Measurements from ENCODE around the gene CDCP2.

CDCP2 gene

DNA sequence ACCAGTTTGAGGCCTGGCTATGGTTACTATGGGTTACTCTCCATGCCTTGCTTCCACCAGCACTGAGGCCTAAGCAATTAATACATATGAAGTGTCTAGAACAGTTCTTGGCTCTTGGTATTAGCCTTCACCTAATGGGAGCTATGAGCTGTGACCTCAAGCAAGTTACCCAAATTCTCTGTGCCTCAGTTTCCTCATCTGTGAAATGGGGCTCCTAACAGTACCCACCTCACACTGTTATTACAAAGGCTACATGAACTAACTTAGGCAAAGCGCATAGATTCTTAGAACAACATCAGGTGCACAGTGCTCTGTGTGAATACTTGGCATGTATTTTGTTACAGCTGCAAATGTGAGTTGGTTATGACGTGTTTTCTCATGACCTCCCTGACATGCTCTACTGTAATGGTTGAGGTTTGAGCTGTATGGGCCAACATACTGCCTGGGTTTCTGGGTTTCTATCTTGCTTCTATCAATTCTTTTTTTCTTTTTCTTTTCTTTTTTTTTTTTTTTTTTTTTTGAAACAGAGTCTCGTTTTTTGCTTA lies 26.5 kb downstream of the CDCP2 start:
- DNase-seq (ENCODE audit: low spot score): no peak
- TF ChIP-seq, protein P1, sequence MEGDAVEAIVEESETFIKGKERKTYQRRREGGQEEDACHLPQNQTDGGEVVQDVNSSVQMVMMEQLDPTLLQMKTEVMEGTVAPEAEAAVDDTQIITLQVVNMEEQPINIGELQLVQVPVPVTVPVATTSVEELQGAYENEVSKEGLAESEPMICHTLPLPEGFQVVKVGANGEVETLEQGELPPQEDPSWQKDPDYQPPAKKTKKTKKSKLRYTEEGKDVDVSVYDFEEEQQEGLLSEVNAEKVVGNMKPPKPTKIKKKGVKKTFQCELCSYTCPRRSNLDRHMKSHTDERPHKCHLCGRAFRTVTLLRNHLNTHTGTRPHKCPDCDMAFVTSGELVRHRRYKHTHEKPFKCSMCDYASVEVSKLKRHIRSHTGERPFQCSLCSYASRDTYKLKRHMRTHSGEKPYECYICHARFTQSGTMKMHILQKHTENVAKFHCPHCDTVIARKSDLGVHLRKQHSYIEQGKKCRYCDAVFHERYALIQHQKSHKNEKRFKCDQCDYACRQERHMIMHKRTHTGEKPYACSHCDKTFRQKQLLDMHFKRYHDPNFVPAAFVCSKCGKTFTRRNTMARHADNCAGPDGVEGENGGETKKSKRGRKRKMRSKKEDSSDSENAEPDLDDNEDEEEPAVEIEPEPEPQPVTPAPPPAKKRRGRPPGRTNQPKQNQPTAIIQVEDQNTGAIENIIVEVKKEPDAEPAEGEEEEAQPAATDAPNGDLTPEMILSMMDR (IDR thresholded peaks at IDR 0.05; ENCODE audit: extremely low read depth, missing control alignments): no peak

DNA sequence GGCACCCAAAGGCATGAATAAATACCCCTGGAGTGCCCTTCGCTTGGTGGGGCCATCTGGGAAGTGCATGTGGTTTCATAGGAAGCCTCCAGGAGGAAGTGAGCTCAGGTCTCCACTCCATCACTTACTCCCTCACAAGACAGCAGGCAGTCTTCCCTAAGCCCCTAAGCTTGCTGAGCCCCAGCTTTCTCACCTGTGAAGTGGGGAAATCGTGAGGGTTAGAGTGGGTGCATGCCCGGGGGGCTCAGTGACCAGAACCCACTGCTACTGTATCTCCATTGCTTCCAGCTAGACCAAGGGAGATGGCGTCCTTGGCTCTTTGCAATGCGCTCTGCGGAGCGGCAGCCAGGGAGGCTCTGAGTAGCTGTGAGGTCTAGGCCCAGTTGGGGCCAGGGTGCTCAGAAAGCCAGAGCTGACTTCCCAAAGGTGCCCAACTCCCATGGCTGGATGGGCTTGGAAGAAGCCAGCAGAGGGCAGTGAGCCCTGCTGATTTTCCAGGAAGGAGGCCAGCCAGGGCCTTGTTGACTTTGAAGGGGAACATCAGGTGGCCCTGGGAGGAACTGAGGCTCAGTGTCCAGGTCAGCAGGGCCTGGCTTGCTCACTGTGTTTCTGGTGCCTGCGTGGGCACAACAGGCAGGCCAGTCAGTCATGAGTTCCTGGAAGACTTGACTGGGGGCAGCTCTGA lies 27.3 kb downstream of the CDCP2 start:
- DNase-seq (ENCODE audit: low spot score): no peak
- TF ChIP-seq, protein P1 (IDR thresholded peaks at IDR 0.05; ENCODE audit: extremely low read depth, missing control alignments): no peak

DNA sequence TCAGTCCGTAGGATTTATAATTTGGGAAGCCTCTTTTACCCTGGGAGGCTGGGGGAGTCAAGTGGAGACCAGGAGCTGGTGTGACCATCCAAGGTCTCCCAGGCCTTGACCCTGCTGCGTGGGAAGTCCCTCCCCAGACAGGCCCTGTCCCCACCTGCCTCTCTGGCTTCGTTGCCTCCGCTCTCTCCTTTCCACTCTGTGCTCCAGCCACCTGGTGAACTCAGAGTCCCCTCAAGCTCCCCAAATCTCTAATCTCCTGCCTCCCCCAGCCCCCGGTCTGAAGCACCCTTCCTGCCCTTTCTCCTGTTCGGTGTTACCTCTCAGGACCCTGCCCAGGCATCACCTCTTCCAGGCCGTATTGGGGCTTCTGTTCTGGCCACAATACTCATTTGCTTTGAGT lies 27.9 kb downstream of the CDCP2 start:
- DNase-seq (ENCODE audit: low spot score): no peak
- TF ChIP-seq, protein P1 (IDR thresholded peaks at IDR 0.05; ENCODE audit: extremely low read depth, missing control alignments): no peak

DNA sequence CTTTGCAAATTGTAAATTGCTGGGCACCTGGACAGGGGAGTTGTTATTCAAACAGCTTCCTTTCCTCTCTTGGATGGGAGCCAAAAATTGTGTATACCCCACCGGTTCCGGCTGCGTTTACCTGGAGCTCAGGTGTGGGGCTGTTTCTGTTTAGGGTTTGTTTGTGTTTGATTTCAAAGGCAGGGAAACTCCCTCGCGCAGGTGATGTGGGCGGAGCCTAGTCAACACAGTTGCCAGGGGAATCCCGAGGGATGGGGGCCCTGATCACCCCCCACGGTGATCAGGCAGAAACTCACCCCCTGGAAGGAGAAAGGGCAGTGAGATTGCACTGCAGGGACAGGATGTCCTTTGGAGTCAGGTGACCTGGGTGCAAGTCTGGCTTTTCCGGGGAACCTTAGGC lies 28.3 kb downstream of the CDCP2 start:
- DNase-seq (ENCODE audit: low spot score): no peak
- TF ChIP-seq, protein P1 (IDR thresholded peaks at IDR 0.05; ENCODE audit: extremely low read depth, missing control alignments): no peak

DNA sequence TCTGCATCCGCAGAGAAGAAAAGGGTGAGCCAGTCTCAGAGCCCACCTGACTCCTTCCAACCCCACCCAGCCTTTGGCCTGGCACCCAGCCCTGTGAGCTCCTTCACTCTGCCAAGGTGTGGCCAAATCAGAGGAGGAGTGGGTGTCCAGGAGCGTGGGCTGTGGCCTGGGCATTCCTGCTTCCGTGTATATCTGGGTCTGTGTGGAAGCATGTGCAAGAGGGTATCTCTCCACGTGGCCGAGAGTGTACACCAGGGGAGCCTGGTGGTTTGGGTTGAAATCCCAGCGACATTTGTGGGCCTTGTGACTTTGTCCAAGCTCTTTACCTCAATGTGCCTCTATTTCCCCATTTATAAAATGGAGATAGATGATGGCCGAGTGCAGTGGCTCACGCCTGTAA lies 29.8 kb downstream of the CDCP2 start:
- no peak for DNase-seq (ENCODE audit: low spot score)
- TF ChIP-seq, protein P1 (IDR thresholded peaks at IDR 0.05; ENCODE audit: extremely low read depth, missing control alignments): no peak

DNA sequence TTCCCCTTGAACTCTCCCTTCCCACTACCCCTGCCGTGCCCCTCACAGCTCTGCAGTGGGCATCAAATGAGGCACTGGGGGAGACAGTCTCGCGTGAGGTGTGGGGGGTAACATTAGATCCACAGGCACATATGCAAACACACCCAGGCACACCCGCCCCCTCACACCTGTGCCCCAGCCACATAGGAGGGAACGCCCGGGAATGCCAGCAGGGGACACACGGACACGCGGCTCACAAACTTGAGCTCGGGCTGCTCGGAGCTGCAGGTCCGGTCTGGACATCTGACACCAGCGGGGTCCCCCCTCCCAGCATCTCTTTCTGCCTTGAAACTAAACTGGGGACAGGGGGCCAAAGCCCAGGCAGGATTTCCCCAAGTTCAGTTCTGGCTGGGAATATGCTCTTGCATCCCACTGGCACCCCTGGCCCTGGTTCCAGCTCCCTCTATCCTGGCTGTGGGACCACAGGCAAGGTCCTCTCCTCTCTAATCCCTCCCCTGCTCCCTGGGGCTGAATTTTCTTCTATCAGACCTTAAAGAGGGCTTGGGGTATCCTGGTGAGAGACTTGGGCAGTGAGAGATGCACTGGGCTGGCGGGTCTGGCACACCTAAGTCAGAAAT lies 30.6 kb downstream of the CDCP2 start:
- no peak for DNase-seq (ENCODE audit: low spot score)

More for the DNA sequence above, 30.6 kb downstream of the CDCP2 start:
- TF ChIP-seq, protein P1 (IDR thresholded peaks at IDR 0.05; ENCODE audit: extremely low read depth, missing control alignments): no peak
